Spleen (tissue), 11 donors: ENCODE data around the gene ATP2A1. TPM values are rescaled to one million over a fixed set of nuclear protein-coding genes. Genes with fewer than 3 reads are reported as not detected.

Experiments used
- DNase-seq: peaks from one replicate; pipeline ENCODE4 v3.0.0-alpha.2; 2020
- H3K27ac ChIP-seq, 8 donors: fragments of 200-600 bp; sonication (generic) in 7 of 8; 1 replicate in 4 of 8; 2 replicates in 4 of 8; pipeline versions ENCODE4 v1.5.0 to v1.8.0; 2016 to 2021; ENCODE audit warnings: inconsistent platforms in 4 of 8, mild to moderate bottlenecking in 4 of 8, moderate library complexity in 1 of 8
- H3K27me3 ChIP-seq, 7 donors: fragments of 200-600 bp; sonication (generic) in 6 of 7; replicated peaks in 1 of 7; 1 replicate in 4 of 7; 2 replicates in 3 of 7; pipeline versions ENCODE4 v1.5.0 to v1.8.0; 2016 to 2021; ENCODE audit warnings: inconsistent platforms in 3 of 7, mild to moderate bottlenecking in 1 of 7
- H3K36me3 ChIP-seq, 6 donors: fragments of 200-600 bp; sonication (generic) in 5 of 6; 1 replicate in 4 of 6; 2 replicates in 2 of 6; pipeline versions ENCODE4 v1.5.0 to v1.8.0; 2016 to 2021; ENCODE audit warnings: inconsistent platforms in 2 of 6
- H3K4me1 ChIP-seq, 6 donors: fragments of 200-600 bp; sonication (generic) in 5 of 6; 1 replicate in 3 of 6; 2 replicates in 3 of 6; pipeline versions ENCODE4 v1.5.0 to v1.8.0; 2016 to 2021; ENCODE audit warnings: inconsistent platforms in 3 of 6
- H3K4me3 ChIP-seq, 8 donors: fragments of 200-600 bp; sonication (generic) in 7 of 8; 1 replicate in 4 of 8; 2 replicates in 4 of 8; pipeline versions ENCODE4 v1.5.0 to v1.8.0; 2016 to 2021; ENCODE audit warnings: inconsistent platforms in 4 of 8, mild to moderate bottlenecking in 4 of 8, moderate library complexity in 2 of 8
- H3K9me3 ChIP-seq, 8 donors: fragments of 200-600 bp; sonication (generic) in 7 of 8; 1 replicate in 4 of 8; 2 replicates in 4 of 8; pipeline versions ENCODE4 v1.5.0 to v1.8.0; 2016 to 2021; ENCODE audit warnings: inconsistent platforms in 4 of 8
- POLR2A ChIP-seq, 3 donors: fragments of 450-650 bp; IDR thresholded peaks; one replicate each; pipeline ENCODE4 v1.5.1; 2017; ENCODE audit warnings: antibody characterized with exemption in 3 of 3, mild to moderate bottlenecking in 1 of 3
- POLR2AphosphoS5 ChIP-seq, 3 donors: sonication (generic); formaldehyde crosslinking; IDR thresholded peaks; one replicate each; pipeline ENCODE4 v1.5.1; 2017; ENCODE audit warnings: antibody characterized with exemption in 3 of 3
- WGBS, 5 donors: extraction: QIAGEN DNeasy Blood & Tissue Kit in 3 of 5; methylation state at CpG; one replicate each; pipeline versions ENCODE4 v1.1.5 to v1.1.7; 2013 to 2018; 5-methylcytosine and 5-hydroxymethylcytosine counted together
- intact Hi-C: fragments of 100-400 bp; cut with DNase I; formaldehyde crosslinking; loops from one replicate; pipeline ENCODE4 v1.15.0; 2023; ENCODE audit warnings: low total_unique reads
- polyA plus RNA-seq, 3 donors: library from polyadenylated mRNA; stranded (reverse); fragments of 200-250 nt; gene quantifications; one replicate each; pipeline ENCODE4 v1.2.1, GENCODE V29; 2013
- total RNA-seq, 7 donors: library from RNA; depleted of rRNA in 3 of 7; stranded (reverse); fragments of >200 nt in 3 of 7; fragmentation: NEBNext Ultra II Directional in 4 of 7; extraction: Animal tissue kit (Norgen Biotek cat#: 25700) in 4 of 7; gene quantifications; one replicate each; pipeline versions ENCODE4 v1.1.0 to v1.2.1, GENCODE V29; 2016 to 2021
- TF ChIP-seq, protein P1 (sequence below), 11 experiments: fragments of 200-600 bp in 7 of 11; fragments of 450-650 bp in 4 of 11; sonication (generic) in 4 of 11; IDR thresholded peaks in 8 of 11; conservative IDR thresholded peaks in 3 of 11; 1 replicate in 7 of 11; 2 replicates in 4 of 11; pipeline versions ENCODE4 v1.4.0 to v1.8.0; 2016 to 2021; ENCODE audit warnings: antibody characterized with exemption in 11 of 11, inconsistent platforms in 4 of 11, mild to moderate bottlenecking in 1 of 11
- donor health status: healthy with polysubstance abuse.
- donor health status: DM: no; HTN: no; CAD: no; lungs with moderate emphysema.
- donor health status: DM: no; HTN: no; CAD: no.
- donor health status: Bipolar disorder and iron deficiency.
- donor health status: healthy.
- donor health status: DM: no; HTN: no; CAD: no.
- donor health status: DM: yes; HTN: yes; CAD: no.

The ATP2A1 gene
- total and polyA plus RNA-seq, 10 donors, result 0.26 to 1.5 (median 0.55) TPM; not detected in 2

DNA sequence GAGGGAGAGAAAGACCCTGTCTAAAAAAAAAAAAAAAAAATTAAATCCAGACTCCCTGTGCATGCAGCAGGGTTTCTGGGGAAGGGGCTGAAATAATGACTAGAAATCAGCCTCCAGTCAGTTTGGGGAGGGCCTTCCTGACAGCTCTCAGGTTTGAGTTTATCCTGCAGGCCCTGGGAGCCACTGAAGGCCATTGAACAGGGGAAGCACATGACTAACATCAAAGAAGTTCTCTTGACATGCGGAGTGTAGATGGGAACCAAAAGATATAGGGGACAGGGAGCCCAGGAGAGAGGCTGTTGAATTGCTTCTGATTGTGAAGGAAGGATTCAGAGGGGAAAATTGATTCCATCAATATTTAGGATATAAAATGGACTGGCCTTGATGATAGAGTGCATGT is 49.5 kb downstream of the ATP2A1 start:
- no peak overlapping the region for H3K27ac ChIP-seq
- no peaks in the 10 kb centered on the region for H3K27me3 ChIP-seq
- H3K36me3 ChIP-seq, result peaks cover 0 to 5% (median 0%) of the 10 kb centered on the region in 6 donors
- DNase-seq, result no peak
- H3K4me3 ChIP-seq, result no peak overlapping the region
- TF ChIP-seq POLR2AphosphoS5 (IDR thresholded peaks at IDR 0.05) (no peak), POLR2A (IDR thresholded peaks at IDR 0.05) (no peak)
- TF ChIP-seq, protein P1, sequence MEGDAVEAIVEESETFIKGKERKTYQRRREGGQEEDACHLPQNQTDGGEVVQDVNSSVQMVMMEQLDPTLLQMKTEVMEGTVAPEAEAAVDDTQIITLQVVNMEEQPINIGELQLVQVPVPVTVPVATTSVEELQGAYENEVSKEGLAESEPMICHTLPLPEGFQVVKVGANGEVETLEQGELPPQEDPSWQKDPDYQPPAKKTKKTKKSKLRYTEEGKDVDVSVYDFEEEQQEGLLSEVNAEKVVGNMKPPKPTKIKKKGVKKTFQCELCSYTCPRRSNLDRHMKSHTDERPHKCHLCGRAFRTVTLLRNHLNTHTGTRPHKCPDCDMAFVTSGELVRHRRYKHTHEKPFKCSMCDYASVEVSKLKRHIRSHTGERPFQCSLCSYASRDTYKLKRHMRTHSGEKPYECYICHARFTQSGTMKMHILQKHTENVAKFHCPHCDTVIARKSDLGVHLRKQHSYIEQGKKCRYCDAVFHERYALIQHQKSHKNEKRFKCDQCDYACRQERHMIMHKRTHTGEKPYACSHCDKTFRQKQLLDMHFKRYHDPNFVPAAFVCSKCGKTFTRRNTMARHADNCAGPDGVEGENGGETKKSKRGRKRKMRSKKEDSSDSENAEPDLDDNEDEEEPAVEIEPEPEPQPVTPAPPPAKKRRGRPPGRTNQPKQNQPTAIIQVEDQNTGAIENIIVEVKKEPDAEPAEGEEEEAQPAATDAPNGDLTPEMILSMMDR (IDR thresholded peaks at IDR 0.05 in 8 of 11, conservative IDR thresholded peaks at IDR 0.05 in 3 of 11), result no peak
- peaks cover 17 to 62% (median 37%) of the 10 kb centered on the region in 6 donors for H3K4me1 ChIP-seq
- H3K9me3 ChIP-seq, result no peaks in the 10 kb centered on the region
- intact Hi-C loops, result no loop called here
- WGBS, 5 donors, result 72 to 88% (median 79%) methylated on average over 1 of the region's 1 CpG

DNA sequence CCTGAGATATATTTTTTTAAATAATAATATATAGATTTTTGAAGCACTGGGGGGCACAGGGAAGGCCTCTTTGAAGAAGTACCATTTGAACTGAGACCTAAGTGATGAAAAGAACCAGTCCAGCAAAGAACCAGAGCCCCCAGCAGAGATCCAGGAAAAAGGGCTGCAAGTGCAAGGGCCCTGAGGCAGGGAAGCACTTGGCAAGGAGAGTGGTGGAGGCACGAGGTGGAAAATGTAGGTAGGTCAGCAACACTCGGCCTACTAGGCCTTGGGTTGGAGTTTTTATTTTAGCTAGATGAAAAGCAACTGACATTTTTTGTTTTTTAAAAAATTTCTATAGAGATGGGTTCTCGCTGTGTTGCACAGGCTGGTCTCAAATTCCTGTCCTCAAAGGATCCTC is 51.9 kb downstream of the ATP2A1 start:
- no peaks in the 10 kb centered on the region for H3K9me3 ChIP-seq
- H3K36me3 ChIP-seq, result peaks cover 0 to 13% (median 0%) of the 10 kb centered on the region in 6 donors
- DNase-seq, result no peak
- TF ChIP-seq, protein P1 (IDR thresholded peaks at IDR 0.05 in 8 of 11, conservative IDR thresholded peaks at IDR 0.05 in 3 of 11), result no peak
- TF ChIP-seq POLR2A (IDR thresholded peaks at IDR 0.05) (no peak), POLR2AphosphoS5 (IDR thresholded peaks at IDR 0.05) (no peak)
- no peak overlapping the region for H3K4me3 ChIP-seq
- 76 to 84% (median 78%) methylated on average over 3 of the region's 3 CpGs for WGBS, 5 donors
- peak overlapping the region in 7 of 8 donors; percentile 10 to 88 (median 81) for H3K27ac ChIP-seq
- intact Hi-C loops, result no loop called here
- peaks cover 6 to 65% (median 22%) of the 10 kb centered on the region in 6 donors for H3K4me1 ChIP-seq
- no peaks in the 10 kb centered on the region for H3K27me3 ChIP-seq

DNA sequence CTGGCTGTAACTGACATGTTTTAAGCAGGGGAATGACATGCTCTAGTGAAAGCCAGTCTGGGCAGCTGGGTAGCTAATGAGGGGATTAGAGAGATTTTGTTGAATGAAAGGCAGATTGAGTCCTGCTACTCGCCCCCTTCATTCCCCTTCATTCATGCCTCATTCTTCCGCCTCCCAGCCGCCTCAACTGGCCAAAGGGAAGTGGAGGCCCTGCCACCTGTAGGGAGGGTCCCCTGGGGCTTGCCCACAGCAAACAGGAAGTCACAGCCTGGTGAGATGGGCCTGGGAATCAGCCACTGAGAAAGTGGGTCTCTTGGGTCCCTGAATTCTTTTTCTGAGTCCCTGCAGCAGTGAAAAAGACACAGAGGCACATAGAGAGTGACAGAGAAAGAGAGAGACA is 52.4 kb downstream of the ATP2A1 start:
- 32 to 53% (median 40%) methylated on average over 3 of the region's 3 CpGs for WGBS, 5 donors
- TF ChIP-seq, protein P1 (IDR thresholded peaks at IDR 0.05 in 8 of 11, conservative IDR thresholded peaks at IDR 0.05 in 3 of 11), result no peak
- peak in 2 of 3 donors; percentile 80 to 83 for TF ChIP-seq POLR2AphosphoS5 (IDR thresholded peaks at IDR 0.05)
- H3K4me3 ChIP-seq, result peak overlapping the region in 4 of 8 donors; percentile 49 to 74 (median 54)
- H3K27me3 ChIP-seq, result no peaks in the 10 kb centered on the region
- no peaks in the 10 kb centered on the region for H3K9me3 ChIP-seq
- H3K27ac ChIP-seq, result peak overlapping the region in 7 of 8 donors; percentile 11 to 88 (median 81)
- H3K36me3 ChIP-seq, result peaks cover 0 to 16% (median 0%) of the 10 kb centered on the region in 6 donors
- intact Hi-C loops, result no loop called here
- peaks cover 6 to 68% (median 24%) of the 10 kb centered on the region in 6 donors for H3K4me1 ChIP-seq
- DNase-seq, result peak; percentile 86

DNA sequence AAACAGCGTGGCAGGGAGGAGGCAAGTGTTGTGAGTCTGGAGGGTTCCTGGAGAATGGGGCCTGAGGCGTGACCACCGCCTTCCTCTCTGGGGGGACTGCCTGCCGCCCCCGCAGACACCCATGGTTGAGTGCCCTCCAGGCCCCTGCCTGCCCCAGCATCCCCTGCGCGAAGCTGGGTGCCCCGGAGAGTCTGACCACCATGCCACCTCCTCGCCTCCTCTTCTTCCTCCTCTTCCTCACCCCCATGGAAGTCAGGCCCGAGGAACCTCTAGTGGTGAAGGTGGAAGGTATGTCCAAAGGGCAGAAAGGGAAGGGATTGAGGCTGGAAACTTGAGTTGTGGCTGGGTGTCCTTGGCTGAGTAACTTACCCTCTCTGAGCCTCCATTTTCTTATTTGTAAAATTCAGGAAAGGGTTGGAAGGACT is 53.5 kb downstream of the ATP2A1 start, which contains the start of gene CD19:
CD19 (plus strand) TSS at position 171 of the 425 bp plus-strand sequence; CDS start at position 201, 30 bp downstream.
- Histone ChIP-seq H3K4me1 (peaks cover 8 to 68% (median 30%) of the 10 kb centered on the region in 6 donors), H3K36me3 (peaks cover 0 to 27% (median 0%) of the 10 kb centered on the region in 6 donors), H3K9me3 (no peaks in the 10 kb centered on the region), H3K4me3 (peak within 1 kb of the TSS; percentile 21 to 74 (median 46)), H3K27ac (peak within 1 kb of the TSS; percentile 41 to 88 (median 74)), H3K27me3 (no peaks in the 10 kb centered on the region)
- TF ChIP-seq POLR2AphosphoS5 (IDR thresholded peaks at IDR 0.05) (peak; percentile 43 to 76 (median 68)), POLR2A (IDR thresholded peaks at IDR 0.05) (no peak)
- 70 to 85% (median 82%) methylated on average over 9 to 10 of the region's 10 CpGs for WGBS, 5 donors
- intact Hi-C loops, result no loop called here
- peak; percentile 89 for DNase-seq
